HG02610 (cell line): ENCODE data around the gene LRP1B.
A peak's percentile ranks its signal among the peaks of the same experiment; 100 is the strongest.
"Not testable (repeated sequence)": the region's sequence is repeated elsewhere in the genome, so short reads cannot be mapped to it uniquely, and the experiment has no call there.

Source experiments
- ATAC-seq: cut with Tn5 transposase; IDR thresholded peaks from one replicate; pipeline ENCODE4 v1.9.1; 2021; ENCODE audit warnings: mild to moderate bottlenecking, moderate library complexity; ENCODE audit not compliant: unreplicated experiment

LRP1B gene

DNA sequence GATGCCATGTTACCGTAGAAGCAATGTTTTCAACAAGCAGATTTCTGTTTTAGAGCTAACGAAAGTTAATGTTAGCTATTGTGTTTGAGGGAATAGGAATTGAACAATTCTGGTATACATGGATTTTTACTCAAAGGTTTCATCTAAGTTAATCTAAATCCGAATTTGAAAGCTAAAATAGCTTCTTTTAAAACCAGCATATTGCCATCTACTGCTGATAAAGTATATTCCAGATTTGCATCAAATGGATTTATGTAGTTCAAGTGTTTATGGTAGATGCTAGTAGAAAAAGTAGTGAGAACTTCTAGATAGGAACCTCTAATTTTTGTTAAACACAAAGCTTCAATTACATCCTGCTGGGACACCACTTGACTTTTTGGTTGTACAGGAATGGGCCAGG is 1781.1 kb downstream of the LRP1B start:
- no peak for ATAC-seq

GRCh38 chr2:140348826-140349225 is 1782.0 kb downstream of the LRP1B start:
- ATAC-seq, result no peak

DNA sequence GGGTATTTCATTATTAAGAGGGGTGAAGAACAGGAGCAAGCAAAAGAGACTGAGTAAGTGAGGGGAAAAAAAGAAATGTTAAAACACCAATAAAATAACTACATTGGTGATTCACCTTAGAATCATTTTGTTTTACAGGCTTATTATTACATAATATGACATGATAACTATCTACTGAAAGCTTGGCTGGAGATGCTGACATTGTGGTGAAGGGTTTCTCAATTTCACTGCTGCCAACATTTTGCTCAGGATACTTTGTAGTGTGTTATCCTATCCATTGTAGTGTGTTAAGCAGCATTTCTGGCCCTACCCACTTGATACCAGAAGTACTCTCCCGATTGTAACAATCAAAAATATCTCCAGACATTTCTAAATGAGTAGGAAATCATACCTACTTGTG is 1786.0 kb downstream of the LRP1B start:
- no peak for ATAC-seq

- ATAC-seq, result not testable (repeated sequence)
Measured at GRCh38 chr2:140344266-140344665, 1786.5 kb downstream of the LRP1B start.

- no peak for ATAC-seq
Measured at GRCh38 chr2:140338795-140339194, 1792.0 kb downstream of the LRP1B start.

GRCh38 chr2:140337061-140337460 is 1793.8 kb downstream of the LRP1B start:
- ATAC-seq, result no peak

- no peak for ATAC-seq
Measured at GRCh38 chr2:140316345-140316744, 1814.5 kb downstream of the LRP1B start.

DNA sequence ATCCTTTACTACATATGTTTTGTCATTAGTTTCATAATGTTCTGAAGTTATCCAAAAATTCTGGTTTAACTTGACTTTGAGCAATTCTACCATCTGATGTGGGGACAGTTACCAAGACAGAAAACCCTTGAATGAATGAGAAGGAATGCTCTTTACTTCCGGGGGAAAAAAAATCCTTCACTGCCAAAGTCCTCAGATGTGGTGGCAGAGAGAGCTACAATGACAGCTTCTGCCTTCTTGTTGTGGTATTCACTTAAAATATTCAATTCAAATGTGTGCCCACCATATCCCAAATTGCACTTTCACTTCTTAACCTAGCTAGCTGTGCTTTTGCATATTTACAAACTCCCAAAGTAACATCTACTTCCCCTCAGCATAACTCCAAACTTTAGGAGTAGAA is 1818.9 kb downstream of the LRP1B start:
- ATAC-seq, result no peak

GRCh38 chr2:140308706-140309105 is 1822.1 kb downstream of the LRP1B start:
- ATAC-seq, result no peak

DNA sequence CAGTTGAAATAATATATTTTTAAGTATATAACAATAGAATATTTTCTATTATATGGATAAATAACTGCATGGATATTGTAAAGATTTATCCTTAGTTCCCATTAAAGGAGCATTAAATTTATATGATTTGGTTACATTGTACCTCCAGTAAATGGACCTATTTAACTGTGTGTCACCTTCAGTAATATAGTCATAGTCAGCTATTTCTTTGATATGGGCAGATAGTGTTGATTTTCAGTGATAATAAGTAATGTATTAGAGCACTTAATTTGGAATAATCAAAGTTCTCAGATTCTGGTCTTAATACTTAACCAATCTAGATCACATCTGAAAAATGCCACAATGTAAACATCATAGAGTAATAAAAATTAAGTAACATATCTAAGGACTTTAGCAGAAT is 1823.3 kb downstream of the LRP1B start:
- ATAC-seq, result no peak

- ATAC-seq, result peak; percentile 56
Measured at GRCh38 chr2:140295767-140296166, 1835.0 kb downstream of the LRP1B start.

DNA sequence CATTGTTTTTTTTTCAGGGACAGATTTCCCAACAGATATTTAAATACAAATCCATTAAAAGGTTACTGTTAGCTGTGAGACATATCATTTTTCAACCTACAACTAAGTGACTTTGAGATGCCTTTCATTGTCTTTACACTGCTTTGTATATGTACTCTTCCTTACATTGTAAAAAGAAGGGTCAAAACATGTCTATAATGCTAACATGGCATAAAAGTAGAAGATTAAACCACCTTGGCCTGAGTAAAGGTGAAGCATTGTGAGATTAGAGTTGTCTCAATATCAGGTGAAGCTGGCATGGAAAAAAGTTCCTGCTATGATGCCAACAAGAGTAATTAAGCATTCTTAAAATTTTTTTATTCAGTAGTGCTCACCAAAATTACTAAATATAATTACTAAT is 1842.1 kb downstream of the LRP1B start:
- no peak for ATAC-seq

DNA sequence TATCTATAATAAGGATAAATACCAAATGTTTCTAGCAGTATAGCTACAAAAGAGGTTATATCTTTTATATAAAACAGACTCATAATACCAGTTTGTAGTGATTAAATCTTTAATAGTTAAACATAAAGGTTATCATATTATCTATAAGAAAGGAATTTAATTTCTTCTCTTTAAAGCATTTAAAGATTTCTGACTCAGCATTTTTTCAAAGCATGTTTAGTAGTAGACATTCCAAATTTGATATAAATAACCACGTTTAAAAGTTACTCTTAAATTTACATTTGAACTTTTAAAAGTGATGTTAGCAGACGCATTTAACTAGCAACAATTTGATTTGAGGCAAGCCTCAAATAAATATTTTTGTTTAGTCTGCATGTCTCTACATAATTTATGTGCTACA is 1842.6 kb downstream of the LRP1B start:
- ATAC-seq, result no peak

- no peak for ATAC-seq
Measured at GRCh38 chr2:140286377-140286776, 1844.4 kb downstream of the LRP1B start.

DNA sequence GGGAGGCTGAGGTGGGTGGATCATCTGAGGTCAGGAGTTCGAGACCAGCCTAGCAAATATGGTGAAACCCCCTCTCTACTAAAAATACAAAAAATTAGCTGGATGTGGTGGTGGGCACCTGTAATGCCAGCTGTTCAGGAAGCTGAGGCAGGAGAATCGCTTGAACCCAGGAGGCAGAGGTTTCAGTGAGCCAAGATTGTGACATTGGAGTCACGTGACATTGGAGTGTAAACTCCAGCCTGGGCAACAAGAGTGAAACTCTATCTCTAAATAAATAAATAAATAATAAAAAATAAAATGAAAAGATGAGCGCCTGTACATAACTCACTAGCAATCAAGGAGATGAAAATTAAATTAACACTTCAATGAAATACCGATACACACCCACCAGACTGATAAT is 1853.5 kb downstream of the LRP1B start:
- ATAC-seq, result not testable (repeated sequence)

GRCh38 chr2:140276661-140277060 is 1854.2 kb downstream of the LRP1B start:
- no peak for ATAC-seq

- ATAC-seq, result no peak
Measured at GRCh38 chr2:140275427-140275826, 1855.4 kb downstream of the LRP1B start.

GRCh38 chr2:140274891-140275290 is 1855.9 kb downstream of the LRP1B start:
- no peak for ATAC-seq

DNA sequence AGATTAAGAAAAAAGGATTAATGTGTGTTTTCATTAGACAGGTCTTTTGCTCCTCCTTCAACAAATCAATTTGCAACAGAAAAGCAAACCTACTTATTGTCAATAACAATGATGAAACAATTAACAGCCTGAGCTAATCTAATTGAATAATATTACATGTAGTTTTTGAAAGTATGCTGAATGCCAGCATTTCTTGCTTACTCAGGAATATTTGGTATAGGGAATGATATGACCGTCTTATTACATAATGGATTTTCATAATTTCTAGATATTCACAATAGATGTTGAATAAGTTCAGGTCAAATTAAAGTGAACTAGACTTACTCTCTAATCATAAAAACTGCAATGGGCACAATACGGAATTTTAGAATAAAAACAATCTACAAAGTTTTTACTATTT is 1856.9 kb downstream of the LRP1B start:
- no peak for ATAC-seq

GRCh38 chr2:140273408-140273807 is 1857.4 kb downstream of the LRP1B start:
- ATAC-seq, result no peak

DNA sequence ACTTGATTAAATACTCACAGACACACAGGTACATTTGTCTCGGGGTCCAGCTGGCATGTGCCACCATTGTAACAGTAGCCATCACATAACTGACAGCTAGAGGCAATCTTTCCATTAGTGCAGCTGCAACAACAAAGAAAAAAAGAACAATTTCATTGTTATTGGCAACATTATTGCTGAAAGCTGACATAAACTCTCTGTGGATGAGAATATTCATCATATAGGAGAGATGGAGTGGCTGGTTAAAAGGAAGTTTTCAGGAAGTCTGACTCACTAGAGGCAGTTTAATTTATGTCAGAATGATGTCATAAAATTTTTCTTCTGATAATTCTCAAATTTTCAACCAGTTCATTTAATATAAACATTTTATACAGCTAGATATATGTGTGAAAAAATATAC is 1860.6 kb downstream of the LRP1B start:
- no peak for ATAC-seq

DNA sequence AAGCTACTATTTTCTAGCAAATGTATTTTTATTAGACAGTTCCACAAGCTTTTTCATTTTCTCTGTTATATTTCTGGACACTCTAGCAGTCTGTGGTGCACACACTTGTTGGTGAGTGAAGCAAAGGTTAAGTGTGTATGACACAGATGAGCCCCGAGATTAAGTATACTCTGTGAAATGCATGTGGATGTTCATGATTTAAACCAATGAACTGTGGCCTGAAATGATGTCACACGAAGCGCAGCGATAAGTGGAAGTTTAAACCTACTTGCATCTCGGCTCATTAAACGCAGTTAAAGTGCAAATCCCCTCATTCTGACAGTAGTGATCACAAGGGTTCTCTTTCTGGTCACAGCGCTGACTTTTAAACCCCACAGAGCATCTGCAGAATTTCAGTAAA is 1861.8 kb downstream of the LRP1B start:
- no peak for ATAC-seq

DNA sequence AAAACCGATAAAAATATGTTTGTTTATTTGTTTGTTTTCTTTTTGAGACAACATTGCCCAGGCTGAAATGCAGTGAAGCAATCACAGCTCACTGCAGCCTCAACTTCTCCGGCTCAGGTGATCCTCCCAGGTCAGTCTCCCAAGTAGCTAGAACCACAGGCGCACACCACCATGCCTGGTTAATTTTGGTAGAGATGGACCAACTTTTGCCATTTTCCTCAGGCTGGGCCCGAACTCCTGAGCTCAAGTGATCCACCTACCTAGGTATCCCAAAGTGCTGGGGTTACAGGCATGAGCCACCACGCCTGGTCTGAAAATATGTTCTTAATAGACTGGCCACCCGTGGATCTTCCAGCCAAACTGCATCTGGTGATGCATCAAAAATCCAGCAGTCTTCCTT is 1867.9 kb downstream of the LRP1B start:
- no peak for ATAC-seq
